PC-3 (cell line): ENCODE results near the gene GBX2. TPM values are rescaled to one million over a fixed set of nuclear protein-coding genes. Genes with fewer than 3 reads are reported as not detected.

Source experiments
- ATAC-seq: fragments of 200-7000 bp; cut with Tn5 transposase; 2 replicates; pipeline ENCODE4 v1.9.1; 2020; ENCODE audit warnings: mild to moderate bottlenecking, moderate library complexity
- BruUV-seq: library from RNA; stranded (reverse); fragments of 400-500 nt; replicated peaks from 2 replicates; lab custom pipeline; 2021; lab: Mats Ljungman, UMichigan
- CTCF ChIA-PET: fragments of 300-600 bp; sonication (Branson Sonifier 250); formaldehyde crosslinking; loops from one replicate; lab custom pipeline; 2022; ENCODE audit warnings: antibody characterized with exemption; lab: Charles Lee
- POLR2A ChIA-PET: fragments of 300-600 bp; sonication (Branson Sonifier 250); formaldehyde crosslinking; loops from one replicate; lab custom pipeline; 2022; ENCODE audit warnings: antibody characterized with exemption; ENCODE audit not compliant: unreplicated experiment; lab: Charles Lee
- DNase-seq: peaks from one replicate; pipeline ENCODE4 v3.0.0-alpha.2; 2015
- H2AFZ ChIP-seq: fragments of 300-600 bp; sonication (generic); 2 replicates; pipeline ENCODE4 v1.6.0; 2016; ENCODE audit warnings: antibody characterized with exemption, low read length
- H3F3A ChIP-seq: fragments of 300-600 bp; sonication (generic); one replicate; pipeline ENCODE4 v1.6.0; 2017; ENCODE audit warnings: antibody characterized with exemption, low read length, control low read depth, mild to moderate bottlenecking; ENCODE audit not compliant: unreplicated experiment
- H3K27ac ChIP-seq: fragments of 300-600 bp; sonication (generic); 2 replicates; pipeline ENCODE4 v1.5.1; 2016; ENCODE audit warnings: mild to moderate bottlenecking, low read length
- H3K27me3 ChIP-seq: fragments of 300-600 bp; sonication (generic); 2 replicates; pipeline ENCODE4 v1.6.1; 2016; ENCODE audit warnings: low read length, mixed read lengths
- H3K36me3 ChIP-seq: fragments of 300-600 bp; sonication (generic); 2 replicates; pipeline ENCODE4 v1.6.1; 2016; ENCODE audit warnings: low read depth, mixed run types, low read length, mixed read lengths
- H3K4me1 ChIP-seq: fragments of 300-600 bp; sonication (generic); 2 replicates; pipeline ENCODE4 v1.5.1; 2016; ENCODE audit warnings: low read length; ENCODE audit not compliant: insufficient read depth
- H3K4me2 ChIP-seq: fragments of 300-600 bp; sonication (generic); 2 replicates; pipeline ENCODE4 v1.6.0; 2016; ENCODE audit warnings: low read length
- H3K4me3 ChIP-seq: fragments of 300-600 bp; sonication (generic); 2 replicates; pipeline ENCODE4 v1.5.1; 2016; ENCODE audit warnings: mild to moderate bottlenecking, low read length, mixed read lengths
- H3K79me2 ChIP-seq: fragments of 300-600 bp; sonication (generic); 2 replicates; pipeline ENCODE4 v1.6.1; 2017; ENCODE audit warnings: low read length, mixed read lengths
- H3K9ac ChIP-seq: fragments of 300-600 bp; sonication (generic); 2 replicates; pipeline ENCODE4 v1.6.0; 2016; ENCODE audit warnings: mild to moderate bottlenecking, low read length
- H3K9me2 ChIP-seq: fragments of 300-600 bp; sonication (generic); replicated peaks from 2 replicates; pipeline ENCODE4 v1.6.1; 2016; ENCODE audit warnings: mixed run types, low read length, mixed read lengths
- H3K9me3 ChIP-seq: fragments of 300-600 bp; sonication (generic); 2 replicates; pipeline ENCODE4 v1.6.1; 2016; ENCODE audit warnings: low read length, mixed read lengths
- H4K20me1 ChIP-seq: fragments of 300-600 bp; sonication (generic); 2 replicates; pipeline ENCODE4 v1.6.1; 2016; ENCODE audit warnings: low read length, mixed read lengths
- CTCF ChIP-seq: fragments of 300-600 bp; sonication (generic); conservative IDR thresholded peaks from 2 replicates; pipeline ENCODE4 v1.5.1; 2017; ENCODE audit warnings: antibody characterized with exemption, low read depth, mild to moderate bottlenecking, low read length
- EZH2 ChIP-seq: fragments of 300-600 bp; sonication (generic); IDR thresholded peaks from one replicate; pipeline ENCODE4 v1.6.1; 2017; ENCODE audit warnings: antibody characterized with exemption, mild to moderate bottlenecking, low read length; ENCODE audit not compliant: unreplicated experiment
- EZH2phosphoT487 ChIP-seq: fragments of 300-600 bp; sonication (generic); IDR thresholded peaks from 2 replicates; pipeline ENCODE4 v1.6.1; 2018; ENCODE audit warnings: mild to moderate bottlenecking, antibody characterized with exemption, low read length, borderline replicate concordance
- intact Hi-C: fragments of 100-400 bp; cut with micrococcal nuclease; formaldehyde crosslinking; loops from 2 replicates; pipeline ENCODE4 v1.9.0; 2023
- total RNA-seq: library from RNA; depleted of rRNA; stranded (reverse); fragments of >200 nt; gene quantifications from 2 replicates; pipeline ENCODE4 v1.2.3, GENCODE V29; 2014

Gene GBX2
- total RNA-seq, 1 experiment from 2014 or later, result 30.5 TPM

DNA sequence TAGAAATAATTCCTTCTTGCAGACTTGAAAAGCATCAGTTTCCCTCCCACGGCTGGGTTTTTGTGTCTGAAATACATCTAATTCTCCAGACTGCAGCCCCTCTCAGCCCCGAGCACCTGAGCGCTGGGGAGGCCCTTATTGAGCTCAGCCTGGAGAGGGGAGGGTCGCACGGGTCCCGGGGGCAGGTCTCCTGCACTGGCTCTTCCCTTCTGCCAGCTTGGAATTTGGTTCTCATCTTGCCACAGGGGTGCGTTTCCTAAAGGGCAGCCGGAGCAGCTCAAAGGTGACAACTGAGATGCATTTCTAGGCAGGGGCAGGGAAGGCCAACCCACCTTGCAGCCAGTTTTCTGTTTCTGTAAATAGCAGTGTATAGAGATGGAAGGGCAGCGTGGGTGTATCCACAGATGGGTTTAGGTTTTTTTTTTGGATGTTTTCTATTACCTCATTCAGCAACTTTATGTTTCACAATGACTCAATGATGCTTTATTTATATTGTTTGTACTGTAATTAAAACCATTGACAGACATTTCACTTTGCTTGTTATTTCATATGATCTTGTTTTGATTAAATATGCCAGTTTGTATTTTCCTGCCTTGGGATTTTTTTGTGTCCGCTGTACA, 37.0 kb downstream of the GBX2 start:
- no peaks in the 10 kb centered on the region for H3K79me2 ChIP-seq
- TF ChIP-seq EZH2, result no peak
- TF ChIP-seq CTCF, result no peak
- TF ChIP-seq EZH2phosphoT487, result no peak
- H3K36me3 ChIP-seq, result no peaks in the 10 kb centered on the region
- DNase-seq (no peak), ATAC-seq (no peak)
- H3F3A ChIP-seq, result no peaks in the 10 kb centered on the region
- no peaks in the 10 kb centered on the region for H3K27me3 ChIP-seq
- peaks cover 9% of the 10 kb centered on the region; the same call in 1 of the 2 replicates for H3K4me1 ChIP-seq
- no peak overlapping the region for H2AFZ ChIP-seq
- H3K9me2 ChIP-seq, result no peaks in the 10 kb centered on the region
- H3K4me3 ChIP-seq, result no peak overlapping the region
- no peak overlapping the region for H3K27ac ChIP-seq
- H3K4me2 ChIP-seq, result no peak overlapping the region
- no peak overlapping the region for H3K9ac ChIP-seq
- intact Hi-C loops, result no loop called here
- ChIA-PET CTCF (no interaction called here), POLR2A (no interaction called here)
- BruUV-seq, result no TSS peak
- no peaks in the 10 kb centered on the region for H3K9me3 ChIP-seq
- H4K20me1 ChIP-seq, result no peaks in the 10 kb centered on the region

DNA sequence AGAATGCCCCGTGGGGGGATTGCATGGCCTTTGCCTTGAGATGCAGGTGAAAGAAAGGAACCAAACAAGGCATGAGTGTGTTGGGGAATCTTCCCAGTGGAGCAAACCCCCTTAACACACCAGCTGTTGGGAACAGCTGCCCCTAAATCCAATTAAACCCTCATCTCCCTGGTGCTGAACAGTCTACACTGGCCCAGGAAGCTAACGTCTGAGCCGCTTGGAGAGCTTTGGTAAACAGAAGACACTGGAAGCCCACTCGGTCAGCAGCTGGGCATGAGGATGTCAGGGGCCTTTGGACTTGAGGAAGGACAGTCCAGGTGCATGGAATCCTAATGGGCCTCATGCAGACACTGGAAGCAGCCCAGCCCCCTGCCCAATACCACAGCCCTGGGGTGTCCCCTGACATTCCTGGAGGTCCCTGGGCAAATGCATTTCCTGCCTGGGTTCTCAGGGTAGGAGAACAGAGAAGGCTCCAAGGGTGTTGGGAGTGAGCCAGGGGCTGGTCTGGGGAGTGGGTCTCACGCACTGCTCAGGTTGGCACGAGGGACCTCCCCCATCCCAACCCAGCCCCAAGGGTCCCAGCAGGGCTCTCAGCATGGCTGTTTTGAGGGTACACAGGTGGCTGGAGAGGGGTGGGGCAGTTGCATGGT, 37.7 kb downstream of the GBX2 start:
- TF ChIP-seq CTCF, result no peak
- TF ChIP-seq EZH2, result no peak
- TF ChIP-seq EZH2phosphoT487, result no peak
- POLR2A ChIA-PET, result no interaction called here

DNA sequence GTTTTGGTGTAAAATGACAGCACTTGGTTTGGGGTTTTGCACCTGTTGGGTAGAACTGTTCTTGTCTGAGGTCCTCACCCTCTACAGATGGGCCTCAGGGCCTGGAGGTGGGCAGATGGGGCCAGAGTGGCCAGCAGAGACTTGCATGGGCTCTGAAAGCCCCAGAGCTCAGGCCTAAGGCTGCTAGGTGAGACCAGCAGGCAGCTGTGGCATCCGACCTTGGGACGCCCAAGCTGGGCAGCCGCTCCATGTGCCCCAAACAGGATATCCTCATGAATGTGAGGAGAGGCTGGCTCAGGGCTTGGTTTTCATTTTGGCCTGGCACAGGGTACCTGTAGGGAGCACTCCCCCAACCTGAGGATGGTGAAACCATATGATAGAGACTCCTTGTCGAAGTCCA, 38.3 kb downstream of the GBX2 start:
- BruUV-seq, result no TSS peak
- Histone ChIP-seq H3K79me2 (no peaks in the 10 kb centered on the region), H3K4me2 (no peak overlapping the region), H3K9me2 (no peaks in the 10 kb centered on the region), H3K4me3 (no peak overlapping the region), H3K27me3 (no peaks in the 10 kb centered on the region), H4K20me1 (no peaks in the 10 kb centered on the region), H3K9me3 (no peaks in the 10 kb centered on the region), H3F3A (no peaks in the 10 kb centered on the region), H3K27ac (no peak overlapping the region), H3K36me3 (no peaks in the 10 kb centered on the region; the same call in 1 of the 2 replicates), H3K9ac (no peak overlapping the region), H3K4me1 (peaks cover 9% of the 10 kb centered on the region; the same call in 1 of the 2 replicates), H2AFZ (no peak overlapping the region)
- ATAC-seq (no peak), DNase-seq (no peak)
- POLR2A ChIA-PET, result no interaction called here
- intact Hi-C loops, result no loop called here
- TF ChIP-seq CTCF, result no peak
- CTCF ChIA-PET, result no interaction called here

More for the DNA sequence above, 37.7 kb downstream of the GBX2 start:
- no peak overlapping the region for H3K4me2 ChIP-seq
- no peaks in the 10 kb centered on the region for H3K27me3 ChIP-seq
- no peaks in the 10 kb centered on the region for H3K9me3 ChIP-seq
- no peak for ATAC-seq
- no peaks in the 10 kb centered on the region for H3K79me2 ChIP-seq
- H3K9me2 ChIP-seq, result no peaks in the 10 kb centered on the region
- intact Hi-C loops, result no loop called here
- H3K4me1 ChIP-seq, result peaks cover 9% of the 10 kb centered on the region; the same call in 1 of the 2 replicates
- no TSS peak for BruUV-seq
- CTCF ChIA-PET, result no interaction called here
- DNase-seq, result no peak
- no peak overlapping the region for H3K27ac ChIP-seq
- no peaks in the 10 kb centered on the region for H3K36me3 ChIP-seq
- no peak overlapping the region for H2AFZ ChIP-seq
- no peak overlapping the region for H3K4me3 ChIP-seq
- H3F3A ChIP-seq, result no peaks in the 10 kb centered on the region
- H3K9ac ChIP-seq, result no peak overlapping the region
- H4K20me1 ChIP-seq, result no peaks in the 10 kb centered on the region
